H1 (cell line): Measurements from ENCODE around the gene ACSF3. TPM values are rescaled to one million over a fixed set of nuclear protein-coding genes. Genes with fewer than 3 reads are reported as not detected.

Source experiments
- CTCF ChIA-PET: fragments of 300-600 bp; sonication (Branson Sonifier 250); formaldehyde crosslinking; loops from one replicate; lab custom pipeline; 2021; ENCODE audit not compliant: partially characterized antibody; lab: Charles Lee
- POLR2A ChIA-PET: fragments of 300-600 bp; sonication (Branson Sonifier 250); formaldehyde crosslinking; loops from one replicate; lab custom pipeline; 2021; ENCODE audit warnings: inconsistent platforms; ENCODE audit not compliant: partially characterized antibody; lab: Charles Lee
- DNase-seq, 2 experiments: peaks; one replicate each; pipeline versions ENCODE4 v3.0.0 to v3.0.0-alpha.2; 2010 to 2022; ENCODE audit warnings: low spot score in 2 of 2, low read depth in 1 of 2, mixed read lengths in 1 of 2
- FAIRE-seq: peaks from 2 replicates; lab custom pipeline; 2011; peaks lifted over from hg19 to GRCh38; lab: Jason Lieb, UNC
- H2AFZ ChIP-seq: 2 replicates; pipeline ENCODE4 v1.8.1; 2012; ENCODE audit warnings: low read length, inconsistent platforms
- H2AK5ac ChIP-seq: 2 replicates; pipeline ENCODE4 v1.6.1; 2013; ENCODE audit warnings: low read depth, low read length
- H2BK120ac ChIP-seq: replicated peaks from 2 replicates; pipeline ENCODE3; 2013; ENCODE audit warnings: low read depth, low read length, inconsistent platforms
- H2BK12ac ChIP-seq: 2 replicates; pipeline ENCODE4 v1.6.1; 2013; ENCODE audit warnings: low read depth, low read length
- H2BK15ac ChIP-seq: 2 replicates; pipeline ENCODE4 v1.6.1; 2013; ENCODE audit warnings: low read length
- H2BK20ac ChIP-seq: 2 replicates; pipeline ENCODE4 v1.6.1; 2013; ENCODE audit warnings: low read length
- H2BK5ac ChIP-seq: 2 replicates; pipeline ENCODE4 v1.6.1; 2013; ENCODE audit warnings: low read depth, low read length
- H3K14ac ChIP-seq: 2 replicates; pipeline ENCODE4 v1.6.1; 2013; ENCODE audit warnings: inconsistent platforms; ENCODE audit not compliant: insufficient read length
- H3K18ac ChIP-seq: 2 replicates; pipeline ENCODE4 v1.6.1; 2013; ENCODE audit warnings: low read length; ENCODE audit errors: extremely low read depth
- H3K23ac ChIP-seq: 2 replicates; pipeline ENCODE4 v1.6.1; 2013; ENCODE audit warnings: inconsistent platforms; ENCODE audit not compliant: insufficient read length
- H3K23me2 ChIP-seq: 2 replicates; pipeline ENCODE4 v1.6.1; 2013; ENCODE audit warnings: low read depth, low read length
- H3K27ac ChIP-seq: 2 replicates; pipeline ENCODE4 v1.6.1; 2011; ENCODE audit warnings: low read depth, low read length, inconsistent platforms
- H3K27me3 ChIP-seq, 4 experiments: replicated peaks in 1 of 4; 1 replicate in 1 of 4; 2 replicates in 3 of 4; pipeline versions ENCODE4 v1.6.1 to v1.8.1; 2011 to 2013; ENCODE audit warnings: low read length in 3 of 4, mild to moderate bottlenecking in 3 of 4, inconsistent platforms in 2 of 4, mixed read lengths in 2 of 4, moderate library complexity in 1 of 4; ENCODE audit not compliant: control insufficient read depth in 3 of 4, insufficient read depth in 3 of 4; ENCODE audit errors: extremely low read depth in 1 of 4
- H3K36me3 ChIP-seq, 4 experiments: 2 replicates each; pipeline versions ENCODE4 v1.6.1 to v1.8.1; 2011 to 2013; ENCODE audit warnings: mild to moderate bottlenecking in 4 of 4, low read length in 3 of 4, moderate library complexity in 2 of 4, control low read depth in 1 of 4, inconsistent platforms in 1 of 4; ENCODE audit not compliant: insufficient read depth in 4 of 4, control insufficient read depth in 2 of 4
- H3K4ac ChIP-seq: replicated peaks from 2 replicates; pipeline ENCODE3; 2013; ENCODE audit warnings: low read length, low read depth, mixed read lengths, inconsistent platforms; ENCODE audit not compliant: insufficient read length
- H3K4me1 ChIP-seq, 4 experiments: replicated peaks in 1 of 4; 1 replicate in 1 of 4; 2 replicates in 3 of 4; pipeline versions ENCODE4 v1.6.1 to v1.8.1; 2011 to 2013; ENCODE audit warnings: low read length in 3 of 4, inconsistent platforms in 2 of 4, mixed read lengths in 1 of 4; ENCODE audit not compliant: insufficient read depth in 4 of 4, control insufficient read depth in 3 of 4
- H3K4me2 ChIP-seq, 2 experiments: 2 replicates each; pipeline versions ENCODE4 v1.6.1 to v1.8.1; 2011 to 2013; ENCODE audit warnings: low read depth in 2 of 2, low read length in 2 of 2, control low read depth in 1 of 2, inconsistent platforms in 1 of 2, mild to moderate bottlenecking in 1 of 2; ENCODE audit not compliant: insufficient read depth in 1 of 2
- H3K4me3 ChIP-seq, 4 experiments: fragments of 200-600, 300-600 bp in 1 of 4; sonication (generic), shearing (Covaris generic), sonication (Bioruptor Twin) in 1 of 4; 2 replicates each; pipeline versions ENCODE4 v1.5.1 to v1.8.1; 2011 to 2016; ENCODE audit warnings: low read length in 4 of 4, low read depth in 3 of 4, control low read depth in 2 of 4, inconsistent platforms in 2 of 4, mild to moderate bottlenecking in 2 of 4, mixed read lengths in 1 of 4, moderate library complexity in 1 of 4; ENCODE audit not compliant: insufficient read depth in 2 of 4; ENCODE audit errors: extremely low read depth in 1 of 4
- H3K56ac ChIP-seq: replicated peaks from 2 replicates; pipeline ENCODE3; 2013; ENCODE audit warnings: low read depth, mild to moderate bottlenecking, mixed read lengths, low read length, inconsistent platforms; ENCODE audit not compliant: insufficient read length
- H3K79me1 ChIP-seq: 2 replicates; pipeline ENCODE4 v1.6.1; 2013; ENCODE audit warnings: low read depth, low read length, control low read depth
- H3K79me2 ChIP-seq, 2 experiments: 2 replicates each; pipeline versions ENCODE4 v1.6.1 to v1.8.1; 2012 to 2013; ENCODE audit warnings: low read length in 2 of 2, mild to moderate bottlenecking in 2 of 2, inconsistent platforms in 1 of 2; ENCODE audit not compliant: insufficient read depth in 2 of 2, control insufficient read depth in 1 of 2
- H3K9ac ChIP-seq, 4 experiments: replicated peaks in 1 of 4; 1 replicate in 1 of 4; 2 replicates in 3 of 4; pipeline versions ENCODE4 v1.6.1 to v1.8.1; 2011 to 2013; ENCODE audit warnings: low read depth in 3 of 4, low read length in 3 of 4, control low read depth in 2 of 4, mild to moderate bottlenecking in 2 of 4, moderate library complexity in 2 of 4, inconsistent platforms in 1 of 4; ENCODE audit errors: extremely low read depth in 1 of 4
- H3K9me3 ChIP-seq, 2 experiments: 2 replicates each; pipeline versions ENCODE4 v1.6.1 to v1.8.1; 2012 to 2013; ENCODE audit warnings: mild to moderate bottlenecking in 2 of 2, moderate library complexity in 2 of 2, control low read depth in 1 of 2, inconsistent platforms in 1 of 2, low read depth in 1 of 2, low read length in 1 of 2, mixed read lengths in 1 of 2; ENCODE audit not compliant: insufficient read depth in 2 of 2
- H4K20me1 ChIP-seq, 2 experiments: replicated peaks in 1 of 2; 2 replicates each; pipeline versions ENCODE3 to v1.8.1; 2011 to 2013; ENCODE audit warnings: inconsistent platforms in 2 of 2, low read length in 2 of 2, mild to moderate bottlenecking in 1 of 2; ENCODE audit not compliant: insufficient read depth in 2 of 2, control insufficient read depth in 1 of 2
- H4K5ac ChIP-seq: 2 replicates; pipeline ENCODE4 v1.6.1; 2013; ENCODE audit warnings: low read length, low read depth, mixed read lengths, inconsistent platforms; ENCODE audit not compliant: insufficient read length
- H4K8ac ChIP-seq: 2 replicates; pipeline ENCODE4 v1.8.0; 2013; ENCODE audit warnings: mild to moderate bottlenecking, moderate library complexity, low read length, inconsistent platforms; ENCODE audit not compliant: insufficient read depth; ENCODE audit errors: extremely low read depth
- H4K91ac ChIP-seq: replicated peaks from 2 replicates; pipeline ENCODE3; 2013; ENCODE audit warnings: low read length, mixed read lengths, inconsistent platforms; ENCODE audit not compliant: insufficient read length
- ATF3 ChIP-seq: IDR thresholded peaks from 2 replicates; pipeline ENCODE4 v1.6.1; 2011; ENCODE audit warnings: low read depth, mild to moderate bottlenecking, low read length; ENCODE audit not compliant: insufficient read depth
- CBX5 ChIP-seq: fragments of 300-800, 300-1000 bp; sonication (generic); IDR thresholded peaks from 2 replicates; pipeline ENCODE4 v1.7.1; 2016; ENCODE audit warnings: antibody characterized with exemption, low read length, low read depth
- CEBPB ChIP-seq: IDR thresholded peaks from 2 replicates; pipeline ENCODE4 v1.6.1; 2012; ENCODE audit warnings: low read depth, low read length
- E2F6 ChIP-seq: IDR thresholded peaks from 2 replicates; pipeline ENCODE4 v1.6.1; 2012; ENCODE audit warnings: inconsistent platforms
- EGR1 ChIP-seq: IDR thresholded peaks from 2 replicates; pipeline ENCODE4 v1.6.1; 2011; ENCODE audit warnings: low read depth, low read length, borderline replicate concordance
- KDM5A ChIP-seq: fragments of 200-600 bp; IDR thresholded peaks from 2 replicates; pipeline ENCODE4 v1.7.1; 2012; ENCODE audit warnings: mild to moderate bottlenecking, low read length, inconsistent platforms, mixed read lengths
- POU5F1 ChIP-seq: IDR thresholded peaks from 2 replicates; pipeline ENCODE4 v1.6.1; 2011; ENCODE audit warnings: low read depth, mild to moderate bottlenecking, low read length, moderate library complexity
- RAD21 ChIP-seq, 2 experiments: IDR thresholded peaks in 1 of 2; conservative IDR thresholded peaks in 1 of 2; 2 replicates each; pipeline ENCODE4 v1.6.1; 2011; ENCODE audit warnings: low read depth in 2 of 2, low read length in 2 of 2, improper control_type of control experiment in 1 of 2, inconsistent platforms in 1 of 2, mild to moderate bottlenecking in 1 of 2, moderate library complexity in 1 of 2
- RFX5 ChIP-seq: IDR thresholded peaks from 2 replicates; pipeline ENCODE4 v1.6.1; 2011; ENCODE audit warnings: low read depth, low read length, improper control_type of control experiment, borderline replicate concordance
- SP1 ChIP-seq: IDR thresholded peaks from 2 replicates; pipeline ENCODE4 v1.6.1; 2011; ENCODE audit warnings: low read depth, low read length
- WGBS, 2 experiments: shearing (Covaris generic) in 1 of 2; methylation state at CpG; one replicate each; pipeline versions ENCODE4 v1.1.6 to v1.1.7; 2013 to 2015; ENCODE audit warnings: low lambda C conversion rate in 2 of 2, mixed read lengths in 2 of 2, inconsistent platforms in 1 of 2, low coverage in 1 of 2, missing lambda C conversion rate in 1 of 2; ENCODE audit not compliant: insufficient replicate concordance in 2 of 2, insufficient coverage in 1 of 2, insufficient read length in 1 of 2; ENCODE audit errors: extremely low coverage in 1 of 2, missing lambda C conversion rate in 1 of 2; 5-methylcytosine and 5-hydroxymethylcytosine counted together
- polyA plus RNA-seq, 7 experiments: library from polyadenylated mRNA; depleted of rRNA in 3 of 7; stranded (reverse) in 5 of 7; unstranded in 2 of 7; fragments of >200 nt in 5 of 7; fragments of 200-250 nt in 2 of 7; gene quantifications; 1 replicate in 5 of 7; 2 replicates in 1 of 7; 4 replicates in 1 of 7; pipeline versions ENCODE4 v1.2.1 to v1.2.3, GENCODE V29; 2011 to 2013; ENCODE audit warnings: missing spikeins in 2 of 7, mixed read lengths in 2 of 7
- total RNA-seq: library from RNA; stranded (reverse); fragmentation: NEBNext Ultra II Directional; extraction: Animal tissue kit (Norgen Biotek cat#: 25700); gene quantifications from 2 replicates; pipeline ENCODE4 v1.2.1, GENCODE V29; 2021

Gene ACSF3
- total and polyA plus RNA-seq, 2 of the 8 experiments (the other 6 are each of a cell fraction or from before 2014, with no cell fraction given), result 15.6 to 22.9 TPM

- WGBS, 2 experiments, result 88% methylated on average over 14 of the region's 14 CpGs; no CpG with 5 or more reads in 1 of the 2 experiments
- ChIA-PET POLR2A (interaction anchor here (0.9 to 3.1 kb wide), 2 partner anchors 12 to 109 kb away, joined by 3 to 10 read pairs; no protein-coding TSS in a partner anchor), CTCF (interaction anchor here (0.9 to 2.2 kb wide), 3 partner anchors 10 to 70 kb away, joined by 5 to 7 read pairs (median 5); no protein-coding TSS in a partner anchor)
- peaks cover 0 to 7% (median 5%) of the 10 kb centered on the region in 4 experiments; a peak in 5 of 7 replicates for H3K27me3 ChIP-seq
- H3K36me3 ChIP-seq, result peaks cover 0 to 9% (median 7%) of the 10 kb centered on the region in 4 experiments; a peak in 5 of 8 replicates
- no peak overlapping the region for H3K4ac ChIP-seq
- DNase-seq (no peak), FAIRE-seq (no peak)
- H2BK120ac ChIP-seq, result no peak overlapping the region
- no peak overlapping the region for H4K5ac ChIP-seq
- no peak overlapping the region for H2BK15ac ChIP-seq
- H3K56ac ChIP-seq, result no peak overlapping the region
- no peak overlapping the region for H2BK5ac ChIP-seq
- H2BK12ac ChIP-seq, result no peak overlapping the region
- peaks cover 8% of the 10 kb centered on the region; the same call in 1 of the 2 replicates for H3K23me2 ChIP-seq
- H3K4me1 ChIP-seq, result peaks cover 4 to 19% (median 11%) of the 10 kb centered on the region in 4 experiments; a peak in 6 of 7 replicates
- H3K79me1 ChIP-seq, result peaks cover 21% of the 10 kb centered on the region
- H3K4me2 ChIP-seq, result no peak overlapping the region
- TF ChIP-seq CBX5 (no peak), POU5F1 (no peak), KDM5A (no peak), CEBPB (no peak), ATF3 (no peak), E2F6 (no peak), SP1 (no peak), RAD21 (IDR thresholded peaks at IDR 0.05 in 1 of 2, conservative IDR thresholded peaks at IDR 0.05 in 1 of 2; ENCODE audit: low read depth in 2 of 2, low read length in 2 of 2) (no peak), EGR1 (no peak), RFX5 (no peak)
- no peak overlapping the region for H2AK5ac ChIP-seq
- peaks cover 2 to 16% of the 10 kb centered on the region in 2 experiments for H4K20me1 ChIP-seq
- H4K8ac ChIP-seq, result no peak overlapping the region
- H3K18ac ChIP-seq, result no peak overlapping the region
- H3K4me3 ChIP-seq, result no peak overlapping the region
- no peak overlapping the region for H2AFZ ChIP-seq
- no peak overlapping the region for H3K14ac ChIP-seq
- H3K27ac ChIP-seq, result no peak overlapping the region
- H3K23ac ChIP-seq, result no peak overlapping the region
- no peak overlapping the region for H3K9ac ChIP-seq
- H3K79me2 ChIP-seq, result peaks cover 0 to 48% of the 10 kb centered on the region in 2 experiments; a peak in 2 of 4 replicates
- no peaks in the 10 kb centered on the region for H3K9me3 ChIP-seq
- H4K91ac ChIP-seq, result no peak overlapping the region
- H2BK20ac ChIP-seq, result no peak overlapping the region
These were observed 3.7 kb downstream of the ACSF3 start for GRCh38 chr16:89097392-89097772.
